T-cell (primary cell): ENCODE results near the gene ROR2. TPM values are rescaled to one million over a fixed set of nuclear protein-coding genes. Genes with fewer than 3 reads are reported as not detected.

Source experiments
- ATAC-seq, 4 experiments: fragments of 200-7000 bp in 3 of 4; fragments of 150-1000 bp in 1 of 4; cut with Tn5 transposase; replicated peaks in 1 of 4; 1 replicate in 3 of 4; 2 replicates in 1 of 4; pipeline ENCODE4 v1.10.0; 2021; ENCODE audit warnings: moderate library complexity in 3 of 4, mild to moderate bottlenecking in 2 of 4, moderate number of reproducible peaks in 1 of 4
- CTCF ChIA-PET, 2 donors: fragments of 300-600 bp; sonication (Branson Sonifier 250); formaldehyde crosslinking; loops; one replicate each; lab custom pipeline; 2022; ENCODE audit warnings: antibody characterized with exemption in 2 of 2; lab: Charles Lee
- POLR2A ChIA-PET, 2 donors: fragments of 300-600 bp; sonication (Branson Sonifier 250); formaldehyde crosslinking; loops; one replicate each; lab custom pipeline; 2022; ENCODE audit warnings: antibody characterized with exemption in 2 of 2; lab: Charles Lee
- DNase-seq, 35 experiments: peaks; one replicate each; pipeline versions ENCODE4 v3.0.0 to v3.0.0-alpha.2; 2013 to 2023
- H3K27ac ChIP-seq: one replicate; pipeline ENCODE4 v1.5.1; 2013; ENCODE audit warnings: low read length
- H3K27me3 ChIP-seq, 2 experiments: replicated peaks in 1 of 2; 1 replicate in 1 of 2; 2 replicates in 1 of 2; pipeline versions ENCODE4 v1.6.1 to v1.7.0; 2013; ENCODE audit warnings: low read length in 1 of 2, mixed read lengths in 1 of 2; ENCODE audit not compliant: control insufficient read depth in 2 of 2, insufficient read depth in 2 of 2; ENCODE audit errors: extremely low read depth in 1 of 2
- H3K36me3 ChIP-seq, 2 donors: 1 replicate in 1 of 2; 2 replicates in 1 of 2; pipeline versions ENCODE4 v1.6.1 to v1.7.0; 2013; ENCODE audit warnings: low read length in 1 of 2; ENCODE audit not compliant: control insufficient read depth in 2 of 2, insufficient read depth in 1 of 2; ENCODE audit errors: extremely low read depth in 1 of 2
- H3K4me1 ChIP-seq, 2 experiments: 1 replicate in 1 of 2; 2 replicates in 1 of 2; pipeline versions ENCODE4 v1.6.1 to v1.7.0; 2013; ENCODE audit warnings: low read length in 2 of 2, mixed read lengths in 1 of 2; ENCODE audit not compliant: insufficient read depth in 2 of 2, control insufficient read depth in 1 of 2; ENCODE audit errors: extremely low read depth in 1 of 2
- H3K4me3 ChIP-seq, 2 donors: 1 replicate in 1 of 2; 2 replicates in 1 of 2; pipeline versions ENCODE4 v1.5.1 to v1.7.0; 2013; ENCODE audit warnings: mild to moderate bottlenecking in 2 of 2, low read length in 1 of 2, moderate library complexity in 1 of 2; ENCODE audit not compliant: control insufficient read depth in 1 of 2; ENCODE audit errors: extremely low read depth in 1 of 2
- H3K9me3 ChIP-seq: 2 replicates; pipeline ENCODE4 v1.7.0; 2013
- H3K27ac Mint-ChIP-seq, 2 donors: one replicate each; pipeline ENCODE4 v1.8.0; 2020 to 2021; ENCODE audit warnings: mild to moderate bottlenecking in 2 of 2, mixed read lengths in 2 of 2
- H3K27me3 Mint-ChIP-seq, 2 donors: one replicate each; pipeline ENCODE4 v1.8.0; 2021 to 2022; ENCODE audit warnings: mixed read lengths in 2 of 2
- H3K36me3 Mint-ChIP-seq: one replicate; pipeline ENCODE4 v1.8.0; 2021; ENCODE audit warnings: mixed read lengths
- H3K4me1 Mint-ChIP-seq, 3 donors: one replicate each; pipeline ENCODE4 v1.8.0; 2020 to 2022; ENCODE audit warnings: mixed read lengths in 3 of 3, mild to moderate bottlenecking in 1 of 3
- H3K4me3 Mint-ChIP-seq, 3 donors: one replicate each; pipeline ENCODE4 v1.8.0; 2020 to 2022; ENCODE audit warnings: mild to moderate bottlenecking in 3 of 3, mixed read lengths in 3 of 3, moderate library complexity in 3 of 3
- H3K9me3 Mint-ChIP-seq, 3 donors: one replicate each; pipeline ENCODE4 v1.8.0; 2020 to 2022; ENCODE audit warnings: mixed read lengths in 3 of 3
- WGBS: methylation state at CpG from one replicate; pipeline ENCODE4 v1.1.5; 2013; ENCODE audit warnings: missing lambda C conversion rate; ENCODE audit not compliant: insufficient coverage; 5-methylcytosine and 5-hydroxymethylcytosine counted together
- total RNA-seq, 35 experiments: library from RNA in 6 of 35; stranded (reverse) in 6 of 35; fragments of 120-200 nt in 1 of 35; gene quantifications; one replicate each; pipeline versions ENCODE4 v1.2.1 to v1.2.4 and lab custom pipeline; 2013 to 2026

ROR2 gene
- total RNA-seq, 5 donors from 2014 or later (not counting 1 experiment from before 2014, with no cell fraction given), result 0.07 to 0.28 (median 0.15) TPM; not detected in 1

DNA sequence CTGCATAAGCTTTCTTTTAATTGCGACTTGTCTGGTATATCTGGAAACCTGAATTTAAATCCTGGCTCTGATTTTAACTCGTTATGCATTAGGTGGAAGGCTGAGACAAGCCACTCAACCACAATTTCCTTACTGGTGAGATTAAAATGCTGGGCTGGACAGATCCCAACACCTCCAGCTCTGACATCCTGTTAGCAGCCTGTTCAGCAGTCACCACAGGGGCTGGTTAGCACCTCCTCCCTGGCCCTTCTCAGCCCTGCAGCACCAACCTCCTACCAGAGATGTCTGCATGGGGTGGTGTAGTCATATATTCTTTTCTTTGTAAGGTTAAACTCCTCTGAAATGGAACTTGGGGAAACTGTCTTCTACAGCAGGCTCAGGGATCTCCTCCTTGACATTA, 369.9 kb downstream of the ROR2 start:
- no peaks in the 10 kb centered on the region for H3K9me3 Mint-ChIP-seq
- Histone ChIP-seq H3K9me3 (no peaks in the 10 kb centered on the region), H3K36me3 (no peaks in the 10 kb centered on the region), H3K4me3 (no peak overlapping the region), H3K27ac (no peak overlapping the region), H3K27me3 (peaks cover 0 to 14% of the 10 kb centered on the region in 2 experiments), H3K4me1 (no peaks in the 10 kb centered on the region)
- ChIA-PET CTCF (no interaction called here), POLR2A (no interaction called here)
- 20% methylated on average over 1 of the region's 2 CpGs for WGBS
- H3K36me3 Mint-ChIP-seq, result no peaks in the 10 kb centered on the region
- DNase-seq, result peak in 2 of 35 experiments; percentile 5 to 6
- H3K27me3 Mint-ChIP-seq, result peaks cover 5 to 9% of the 10 kb centered on the region in 2 donors
- H3K27ac Mint-ChIP-seq, result no peak overlapping the region
- no peak for ATAC-seq
- H3K4me3 Mint-ChIP-seq, result no peak overlapping the region
- H3K4me1 Mint-ChIP-seq, result no peaks in the 10 kb centered on the region

DNA sequence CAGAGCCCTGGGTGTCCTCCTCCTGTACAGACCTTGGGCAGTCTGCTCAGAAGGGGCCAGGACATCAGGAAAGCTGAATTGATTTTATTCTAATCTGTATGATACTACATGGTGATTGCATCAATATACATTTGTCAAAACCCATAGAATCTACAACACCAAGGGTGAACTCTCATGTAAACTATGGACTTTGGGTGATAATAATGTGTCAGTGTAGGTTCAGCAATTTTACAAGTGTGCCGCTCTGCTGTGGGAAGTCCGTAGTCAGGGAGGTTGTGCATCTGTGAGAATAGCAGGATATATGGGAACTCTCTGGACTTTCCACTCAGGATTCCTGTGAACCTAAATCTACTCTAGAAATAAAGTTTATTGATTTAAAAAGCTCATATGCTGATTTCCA, 371.1 kb downstream of the ROR2 start:
- Mint-ChIP-seq H3K27ac (no peak overlapping the region), H3K4me3 (no peak overlapping the region), H3K4me1 (no peaks in the 10 kb centered on the region), H3K36me3 (no peaks in the 10 kb centered on the region), H3K9me3 (no peaks in the 10 kb centered on the region), H3K27me3 (peaks cover 5 to 9% of the 10 kb centered on the region in 2 donors)
- POLR2A ChIA-PET, result no interaction called here
- no peaks in the 10 kb centered on the region for H3K36me3 ChIP-seq
- WGBS, result no CpG with 5 or more reads among the region's 2 CpGs
- no peaks in the 10 kb centered on the region for H3K9me3 ChIP-seq
- no peak for ATAC-seq
- no peak overlapping the region for H3K4me3 ChIP-seq
- CTCF ChIA-PET, result no interaction called here
- no peak overlapping the region for H3K27ac ChIP-seq
- DNase-seq, result no peak
- H3K4me1 ChIP-seq, result no peaks in the 10 kb centered on the region
- peaks cover 0 to 7% of the 10 kb centered on the region in 2 experiments for H3K27me3 ChIP-seq

DNA sequence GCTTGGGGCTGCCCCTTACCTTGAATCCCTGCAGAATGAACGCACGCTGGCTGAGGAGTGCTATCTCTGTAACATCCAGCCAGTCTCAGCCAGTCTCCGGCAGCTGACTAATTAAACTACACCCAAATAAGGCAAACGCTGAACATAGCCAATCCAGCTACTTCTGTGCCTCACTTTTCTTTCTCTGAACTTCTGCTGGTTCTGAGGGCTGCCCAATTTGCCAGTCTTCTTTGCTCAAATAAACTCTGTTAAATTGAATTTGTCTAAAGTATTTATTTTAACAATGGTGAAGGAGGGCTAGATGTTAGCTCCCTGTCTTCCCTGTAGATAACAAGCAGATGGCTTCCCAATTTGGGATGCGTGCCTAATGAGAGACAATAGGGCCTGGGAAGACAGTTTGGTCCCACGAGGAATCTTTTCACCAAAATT, 372.4 kb downstream of the ROR2 start:
- Histone ChIP-seq H3K27ac (no peak overlapping the region), H3K4me1 (no peaks in the 10 kb centered on the region), H3K36me3 (no peaks in the 10 kb centered on the region), H3K9me3 (no peaks in the 10 kb centered on the region), H3K4me3 (no peak overlapping the region), H3K27me3 (peaks cover 0 to 7% of the 10 kb centered on the region in 2 experiments)
- ChIA-PET CTCF (no interaction called here), POLR2A (no interaction called here)
- 77% methylated on average over 5 of the region's 6 CpGs for WGBS
- peaks cover 0 to 5% (median 0%) of the 10 kb centered on the region in 3 donors for H3K9me3 Mint-ChIP-seq
- H3K27ac Mint-ChIP-seq, result no peak overlapping the region
- H3K27me3 Mint-ChIP-seq, result peaks cover 8 to 9% of the 10 kb centered on the region in 2 donors
- H3K36me3 Mint-ChIP-seq, result no peaks in the 10 kb centered on the region
- H3K4me1 Mint-ChIP-seq, result no peaks in the 10 kb centered on the region
- no peak for DNase-seq
- no peak for ATAC-seq
- no peak overlapping the region for H3K4me3 Mint-ChIP-seq

DNA sequence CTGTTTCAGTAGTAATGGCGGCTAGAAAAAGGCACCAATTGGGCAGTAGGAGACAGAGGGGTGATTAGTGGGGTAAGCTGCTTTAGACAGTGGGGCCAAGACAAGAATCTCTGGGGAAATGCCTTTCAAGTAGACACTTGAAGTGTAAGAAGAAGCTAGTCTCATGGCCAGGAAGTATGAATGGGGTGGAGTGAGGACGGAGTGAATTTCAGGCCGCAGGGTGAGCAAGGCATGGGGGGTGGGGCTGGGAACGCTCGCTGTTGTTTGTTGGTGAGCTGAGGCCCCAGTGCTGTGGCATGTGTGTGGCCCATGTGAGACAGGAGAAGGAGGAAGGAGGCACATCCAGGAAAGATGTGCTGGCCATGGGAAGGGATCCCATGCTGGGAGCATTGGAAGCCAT, 377.2 kb downstream of the ROR2 start:
- Mint-ChIP-seq H3K4me1 (no peaks in the 10 kb centered on the region), H3K9me3 (peaks cover 0 to 6% (median 0%) of the 10 kb centered on the region in 3 donors), H3K27me3 (peaks cover 23 to 25% of the 10 kb centered on the region in 2 donors), H3K4me3 (no peak overlapping the region), H3K36me3 (no peaks in the 10 kb centered on the region), H3K27ac (no peak overlapping the region)
- 93% methylated on average over 5 of the region's 5 CpGs for WGBS
- ChIA-PET POLR2A (no interaction called here), CTCF (no interaction called here)
- Histone ChIP-seq H3K4me3 (no peak overlapping the region), H3K36me3 (no peaks in the 10 kb centered on the region), H3K9me3 (no peaks in the 10 kb centered on the region), H3K4me1 (no peaks in the 10 kb centered on the region), H3K27me3 (peaks cover 0 to 10% of the 10 kb centered on the region in 2 experiments), H3K27ac (no peak overlapping the region)
- DNase-seq (no peak), ATAC-seq (no peak)

DNA sequence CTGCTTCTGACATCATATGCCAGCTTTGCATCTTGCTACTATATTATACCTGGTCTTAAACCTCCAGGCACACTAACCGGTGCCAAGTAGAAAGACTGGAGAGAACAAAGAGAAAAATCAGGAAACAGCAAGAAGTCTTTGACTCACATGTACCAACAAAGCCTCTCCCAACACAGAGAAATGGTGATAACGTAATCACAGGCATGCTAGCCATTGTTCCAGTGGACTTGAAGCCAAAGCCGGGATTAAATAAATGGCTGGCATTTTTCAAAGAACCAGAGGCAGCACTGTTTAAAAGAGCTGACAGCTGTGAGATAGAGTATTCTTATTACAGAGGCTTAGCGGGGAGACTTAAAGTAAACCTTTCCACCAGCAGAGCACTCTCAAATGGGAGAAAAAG, 378.0 kb downstream of the ROR2 start:
- H3K27ac ChIP-seq, result no peak overlapping the region
- no peaks in the 10 kb centered on the region for H3K36me3 ChIP-seq
- CTCF ChIA-PET, result no interaction called here
- ATAC-seq, result no peak
- H3K4me3 Mint-ChIP-seq, result no peak overlapping the region
- peaks cover 0 to 6% (median 0%) of the 10 kb centered on the region in 3 donors for H3K9me3 Mint-ChIP-seq
- POLR2A ChIA-PET, result no interaction called here
- no peaks in the 10 kb centered on the region for H3K36me3 Mint-ChIP-seq
- no peaks in the 10 kb centered on the region for H3K4me1 Mint-ChIP-seq
- no peak overlapping the region for H3K27ac Mint-ChIP-seq
- WGBS, result no CpG with 5 or more reads among the region's 4 CpGs
- H3K4me1 ChIP-seq, result no peaks in the 10 kb centered on the region
- peaks cover 23 to 24% of the 10 kb centered on the region in 2 donors for H3K27me3 Mint-ChIP-seq
- peaks cover 0 to 10% of the 10 kb centered on the region in 2 experiments for H3K27me3 ChIP-seq
- no peak overlapping the region for H3K4me3 ChIP-seq
- DNase-seq, result no peak
- no peaks in the 10 kb centered on the region for H3K9me3 ChIP-seq

DNA sequence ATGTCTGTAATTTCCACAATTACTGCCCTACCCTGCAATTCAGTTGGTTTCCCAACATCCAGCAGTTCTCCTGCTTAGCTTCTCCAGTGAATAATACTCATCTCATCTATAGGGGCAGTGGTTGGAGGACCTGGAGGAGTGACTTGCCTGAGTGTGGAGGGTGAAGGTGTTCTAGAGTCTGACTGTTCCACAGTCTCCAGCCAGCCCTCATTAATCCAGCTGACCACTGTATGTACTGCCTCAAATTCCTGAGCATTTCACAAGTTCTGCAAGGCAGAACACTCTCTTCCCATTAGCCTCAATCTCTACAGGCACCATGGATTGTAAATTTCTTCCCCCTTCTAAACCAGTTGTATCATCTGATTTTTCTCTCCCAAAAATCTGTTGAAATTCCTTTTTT, 379.0 kb downstream of the ROR2 start:
- Mint-ChIP-seq H3K27ac (no peak overlapping the region), H3K27me3 (peaks cover 21 to 23% of the 10 kb centered on the region in 2 donors), H3K4me1 (no peaks in the 10 kb centered on the region), H3K4me3 (no peak overlapping the region), H3K9me3 (peaks cover 0 to 6% (median 0%) of the 10 kb centered on the region in 3 donors), H3K36me3 (no peaks in the 10 kb centered on the region)
- H3K4me1 ChIP-seq, result no peaks in the 10 kb centered on the region
- no peaks in the 10 kb centered on the region for H3K9me3 ChIP-seq
- peaks cover 0 to 10% of the 10 kb centered on the region in 2 experiments for H3K27me3 ChIP-seq
- ChIA-PET CTCF (no interaction called here), POLR2A (no interaction called here)
- no peak overlapping the region for H3K27ac ChIP-seq
- ATAC-seq, result no peak
- no peak for DNase-seq
- no peaks in the 10 kb centered on the region for H3K36me3 ChIP-seq
- H3K4me3 ChIP-seq, result no peak overlapping the region
